ENCODE data around the gene STK39. TPM values are rescaled to one million over a fixed set of nuclear protein-coding genes. Genes with fewer than 3 reads are reported as not detected.

Gene STK39
- total RNA-seq, 3 donors from 2014 or later: 36.4 to 57.5 (median 52.5) TPM

- no peaks in the 10 kb centered on the region for H3K9me3 ChIP-seq
- no peaks in the 10 kb centered on the region for H3K4me1 ChIP-seq (ENCODE audit: low read depth)
- H3K36me3 ChIP-seq (ENCODE audit: low read depth): no peaks in the 10 kb centered on the region
- no peak for TF ChIP-seq CTCF (IDR thresholded peaks at IDR 0.05)
- H3K4me3 ChIP-seq: no peak overlapping the region
- ATAC-seq: no peak
- intact Hi-C loops (cut with DNase I, micrococcal nuclease): no loop called here
- DNase-seq: no peak
These were observed 100.2 kb downstream of the STK39 start for GRCh38 chr2:168146892-168147810.

GRCh38 chr2:168145426-168146310 is 101.7 kb downstream of the STK39 start:
- Histone ChIP-seq H3K36me3 (ENCODE audit: low read depth) (no peaks in the 10 kb centered on the region), H3K4me3 (no peak overlapping the region), H3K9me3 (no peaks in the 10 kb centered on the region), H3K4me1 (ENCODE audit: low read depth) (no peaks in the 10 kb centered on the region)
- intact Hi-C loops (cut with DNase I, micrococcal nuclease): no loop called here
- DNase-seq (no peak), ATAC-seq (no peak)
- TF ChIP-seq CTCF (IDR thresholded peaks at IDR 0.05): no peak

GRCh38 chr2:168145011-168145410 is 102.4 kb downstream of the STK39 start:
- no peaks in the 10 kb centered on the region for H3K36me3 ChIP-seq (ENCODE audit: low read depth)
- no peaks in the 10 kb centered on the region for H3K9me3 ChIP-seq
- no peak overlapping the region for H3K4me3 ChIP-seq
- no peak for TF ChIP-seq CTCF (IDR thresholded peaks at IDR 0.05)
- ATAC-seq (no peak), DNase-seq (no peak)
- no peaks in the 10 kb centered on the region for H3K4me1 ChIP-seq (ENCODE audit: low read depth)
- intact Hi-C loops (cut with DNase I, micrococcal nuclease): no loop called here

DNA sequence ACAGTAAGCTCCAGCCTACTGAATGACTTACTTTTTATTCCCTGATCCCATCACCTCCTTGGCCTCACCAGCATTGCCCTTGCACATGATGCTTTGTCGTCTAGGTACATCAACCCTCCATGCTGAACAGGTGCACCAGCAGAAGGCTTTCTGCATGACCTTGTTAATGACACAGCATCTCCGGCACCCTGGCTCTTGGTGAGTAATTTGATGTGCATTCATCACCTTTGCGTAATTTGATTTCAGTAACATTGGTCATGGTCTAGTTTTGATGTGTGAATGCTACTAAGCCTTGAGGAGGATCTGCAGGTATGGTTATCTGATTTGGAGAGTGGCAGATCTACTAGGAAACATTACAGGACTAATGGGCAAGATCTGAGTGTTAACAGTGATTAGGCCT is 103.6 kb downstream of the STK39 start:
- no peaks in the 10 kb centered on the region for H3K9me3 ChIP-seq
- no peaks in the 10 kb centered on the region for H3K4me1 ChIP-seq (ENCODE audit: low read depth)
- no peak for TF ChIP-seq CTCF (IDR thresholded peaks at IDR 0.05)
- no peak for DNase-seq
- ATAC-seq: no peak
- no peak overlapping the region for H3K4me3 ChIP-seq
- H3K36me3 ChIP-seq (ENCODE audit: low read depth): no peaks in the 10 kb centered on the region
- intact Hi-C loops (cut with DNase I, micrococcal nuclease): no loop called here

- H3K4me3 ChIP-seq: no peak overlapping the region
- H3K4me1 ChIP-seq (ENCODE audit: low read depth): no peaks in the 10 kb centered on the region
- no peaks in the 10 kb centered on the region for H3K9me3 ChIP-seq
- ATAC-seq (no peak), DNase-seq (no peak)
- TF ChIP-seq CTCF (IDR thresholded peaks at IDR 0.05): no peak
- intact Hi-C loops (cut with DNase I, micrococcal nuclease): no loop called here
- H3K36me3 ChIP-seq (ENCODE audit: low read depth): no peaks in the 10 kb centered on the region
These were observed 106.5 kb downstream of the STK39 start for GRCh38 chr2:168140892-168141291.

All from mucosa of descending colon (tissue), 3 donors.